IMR-90 (cell line): Measurements from ENCODE around the gene RALGAPA1.
A peak's percentile ranks its signal among the peaks of the same experiment; 100 is the strongest.

Experiments used
- BHLHE40 ChIP-seq: fragments of 150-350 bp; IDR thresholded peaks from 2 replicates; pipeline ENCODE4 v1.6.1; 2016; ENCODE audit warnings: mild to moderate bottlenecking, low read depth, low read length
- CEBPB ChIP-seq: IDR thresholded peaks from 2 replicates; pipeline ENCODE4 v1.6.1; 2012; ENCODE audit warnings: low read depth, low read length, improper control_type of control experiment
- FOS ChIP-seq: fragments of 150-350 bp; IDR thresholded peaks from 2 replicates; pipeline ENCODE4 v1.6.1; 2016; ENCODE audit warnings: low read depth, low read length
- POLR2A ChIP-seq: IDR thresholded peaks from 2 replicates; pipeline ENCODE4 v1.6.1; 2012; ENCODE audit warnings: mild to moderate bottlenecking, low read depth, low read length
- RAD21 ChIP-seq: IDR thresholded peaks from 2 replicates; pipeline ENCODE4 v1.6.1; 2012; ENCODE audit warnings: low read length, improper control_type of control experiment
- RFX5 ChIP-seq: IDR thresholded peaks from 2 replicates; pipeline ENCODE4 v1.8.0; 2012; ENCODE audit warnings: low read depth, mild to moderate bottlenecking, low read length, moderate library complexity
- SMC3 ChIP-seq: fragments of 150-350 bp; IDR thresholded peaks from 2 replicates; pipeline ENCODE4 v1.6.1; 2016; ENCODE audit warnings: low read depth, mild to moderate bottlenecking, antibody characterized with exemption, low read length, moderate library complexity
- TF ChIP-seq, protein P1 (sequence below): conservative IDR thresholded peaks from 2 replicates; pipeline ENCODE4 v1.5.1; 2012; ENCODE audit warnings: mild to moderate bottlenecking, low read depth, low read length, improper control_type of control experiment

DNA sequence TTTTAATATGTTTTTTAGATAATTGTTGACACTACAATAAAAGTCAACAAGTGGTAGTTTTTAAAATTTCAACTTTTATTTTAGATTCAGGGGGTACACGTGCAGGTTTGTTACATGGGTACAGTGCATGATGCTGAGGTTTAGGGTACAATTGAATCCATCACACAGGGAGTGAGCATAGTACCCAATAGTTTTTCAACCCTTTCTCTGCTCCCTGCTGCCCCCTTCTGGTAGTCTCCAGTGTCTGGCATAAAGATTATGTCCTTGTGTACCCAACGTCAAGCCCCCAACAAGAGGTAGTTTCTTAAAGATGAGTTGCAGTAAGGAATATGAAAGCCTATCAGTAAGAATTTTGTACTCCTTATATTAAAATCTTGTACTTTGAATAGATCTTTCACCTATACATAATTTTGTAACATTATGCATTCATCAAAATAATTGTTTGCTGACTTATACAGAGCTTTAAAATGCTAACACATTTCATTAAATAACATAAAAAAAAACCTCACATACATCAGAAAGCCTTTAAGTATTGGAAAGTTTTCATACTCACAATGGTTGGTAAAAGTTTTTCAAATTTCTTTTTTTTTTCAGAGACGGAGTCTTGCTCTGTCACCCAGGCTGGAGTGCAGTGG, 5.4 kb upstream of the RALGAPA1 start:
- TF ChIP-seq BHLHE40 (no peak), CEBPB (no peak), FOS (no peak), RAD21 (peak; percentile 33; the same call in 1 of the 2 replicates), POLR2A (no peak), RFX5 (no peak), SMC3 (peak; percentile 28; the same call in 1 of the 2 replicates)
- TF ChIP-seq, protein P1, sequence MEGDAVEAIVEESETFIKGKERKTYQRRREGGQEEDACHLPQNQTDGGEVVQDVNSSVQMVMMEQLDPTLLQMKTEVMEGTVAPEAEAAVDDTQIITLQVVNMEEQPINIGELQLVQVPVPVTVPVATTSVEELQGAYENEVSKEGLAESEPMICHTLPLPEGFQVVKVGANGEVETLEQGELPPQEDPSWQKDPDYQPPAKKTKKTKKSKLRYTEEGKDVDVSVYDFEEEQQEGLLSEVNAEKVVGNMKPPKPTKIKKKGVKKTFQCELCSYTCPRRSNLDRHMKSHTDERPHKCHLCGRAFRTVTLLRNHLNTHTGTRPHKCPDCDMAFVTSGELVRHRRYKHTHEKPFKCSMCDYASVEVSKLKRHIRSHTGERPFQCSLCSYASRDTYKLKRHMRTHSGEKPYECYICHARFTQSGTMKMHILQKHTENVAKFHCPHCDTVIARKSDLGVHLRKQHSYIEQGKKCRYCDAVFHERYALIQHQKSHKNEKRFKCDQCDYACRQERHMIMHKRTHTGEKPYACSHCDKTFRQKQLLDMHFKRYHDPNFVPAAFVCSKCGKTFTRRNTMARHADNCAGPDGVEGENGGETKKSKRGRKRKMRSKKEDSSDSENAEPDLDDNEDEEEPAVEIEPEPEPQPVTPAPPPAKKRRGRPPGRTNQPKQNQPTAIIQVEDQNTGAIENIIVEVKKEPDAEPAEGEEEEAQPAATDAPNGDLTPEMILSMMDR, result peak; percentile 64
